IPS-18a (cell line): ENCODE data around the gene KIF25.

Experiments used
- H3K27ac ChIP-seq: one replicate; pipeline ENCODE4 v1.5.1; 2013; ENCODE audit warnings: low read length
- H3K27me3 ChIP-seq: one replicate; pipeline ENCODE4 v1.6.1; 2013; ENCODE audit warnings: mild to moderate bottlenecking, low read length; ENCODE audit not compliant: control insufficient read depth, insufficient read depth
- H3K36me3 ChIP-seq: one replicate; pipeline ENCODE4 v1.6.1; 2013; ENCODE audit warnings: low read depth, low read length; ENCODE audit not compliant: control insufficient read depth
- H3K4me1 ChIP-seq: one replicate; pipeline ENCODE4 v1.6.1; 2013; ENCODE audit warnings: low read depth, low read length; ENCODE audit not compliant: control insufficient read depth
- H3K4me3 ChIP-seq: one replicate; pipeline ENCODE4 v1.5.1; 2013; ENCODE audit warnings: low read length
- H3K9ac ChIP-seq: one replicate; pipeline ENCODE4 v1.6.1; 2013; ENCODE audit warnings: mild to moderate bottlenecking, low read length, moderate library complexity
- H3K9me3 ChIP-seq: one replicate; pipeline ENCODE4 v1.6.1; 2013; ENCODE audit warnings: low read depth, low read length; ENCODE audit not compliant: control insufficient read depth

KIF25 gene

DNA sequence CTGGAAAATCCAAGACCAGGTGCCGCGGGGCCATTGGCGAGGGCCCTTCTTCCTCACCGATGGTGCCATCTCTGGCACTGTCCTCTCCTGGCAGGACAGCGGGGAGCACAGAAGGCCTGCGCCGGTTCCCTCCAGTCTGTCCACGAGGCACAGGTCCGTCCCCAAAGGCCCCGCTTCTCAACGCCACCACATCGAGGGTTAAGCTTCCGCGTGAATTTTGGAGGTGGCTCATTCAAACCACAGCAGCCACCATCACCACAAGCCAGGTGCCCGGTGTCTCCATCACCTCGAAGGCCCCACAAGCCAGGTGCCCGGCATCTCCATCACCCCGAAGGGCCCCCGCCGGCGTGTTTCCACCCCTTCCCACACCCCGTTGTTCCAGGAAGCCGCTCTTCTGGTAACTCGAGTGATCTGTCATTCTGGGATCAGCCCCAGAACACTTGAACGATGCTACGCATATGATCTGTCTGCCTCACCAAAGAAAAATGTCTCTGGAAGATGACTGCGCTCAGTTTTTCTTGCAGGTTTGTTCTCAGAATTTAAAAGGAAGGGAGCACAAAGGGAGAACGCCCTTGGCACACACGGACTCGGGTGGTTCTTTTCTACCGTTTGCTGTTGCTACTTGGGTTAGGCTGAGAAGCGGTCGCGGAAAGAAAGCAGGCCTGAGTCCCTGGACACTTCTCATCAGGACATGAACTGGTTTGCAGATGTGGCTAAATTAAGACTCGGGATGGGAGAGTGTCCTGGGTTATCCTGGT, 9.9 kb upstream of the KIF25 start:
- no peak overlapping the region for H3K27ac ChIP-seq
- H3K4me1 ChIP-seq = no peaks in the 10 kb centered on the region
- no peak overlapping the region for H3K9ac ChIP-seq
- no peak overlapping the region for H3K4me3 ChIP-seq
- H3K9me3 ChIP-seq = no peaks in the 10 kb centered on the region
- H3K36me3 ChIP-seq = no peaks in the 10 kb centered on the region
- no peaks in the 10 kb centered on the region for H3K27me3 ChIP-seq

DNA sequence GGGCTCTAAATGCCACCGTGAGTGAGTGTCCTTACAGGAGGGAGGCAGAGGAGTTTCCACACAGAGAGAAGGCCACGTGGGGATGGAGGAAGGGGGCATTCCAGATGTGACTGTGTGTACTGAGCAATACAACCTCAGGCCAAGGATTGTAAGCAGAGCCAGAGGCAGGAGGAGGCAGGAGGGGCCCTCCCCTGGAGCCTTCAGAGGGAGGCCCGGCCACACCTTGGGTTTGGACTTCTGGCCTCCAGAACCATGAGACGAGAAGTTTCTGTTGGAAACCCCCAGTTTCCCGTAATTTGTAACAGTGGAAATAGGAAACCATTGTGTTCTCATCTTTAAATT, 9.3 kb upstream of the KIF25 start:
- no peak overlapping the region for H3K4me3 ChIP-seq
- H3K27ac ChIP-seq = no peak overlapping the region
- no peaks in the 10 kb centered on the region for H3K9me3 ChIP-seq
- no peaks in the 10 kb centered on the region for H3K27me3 ChIP-seq
- no peaks in the 10 kb centered on the region for H3K36me3 ChIP-seq
- H3K4me1 ChIP-seq = no peaks in the 10 kb centered on the region
- no peak overlapping the region for H3K9ac ChIP-seq

DNA sequence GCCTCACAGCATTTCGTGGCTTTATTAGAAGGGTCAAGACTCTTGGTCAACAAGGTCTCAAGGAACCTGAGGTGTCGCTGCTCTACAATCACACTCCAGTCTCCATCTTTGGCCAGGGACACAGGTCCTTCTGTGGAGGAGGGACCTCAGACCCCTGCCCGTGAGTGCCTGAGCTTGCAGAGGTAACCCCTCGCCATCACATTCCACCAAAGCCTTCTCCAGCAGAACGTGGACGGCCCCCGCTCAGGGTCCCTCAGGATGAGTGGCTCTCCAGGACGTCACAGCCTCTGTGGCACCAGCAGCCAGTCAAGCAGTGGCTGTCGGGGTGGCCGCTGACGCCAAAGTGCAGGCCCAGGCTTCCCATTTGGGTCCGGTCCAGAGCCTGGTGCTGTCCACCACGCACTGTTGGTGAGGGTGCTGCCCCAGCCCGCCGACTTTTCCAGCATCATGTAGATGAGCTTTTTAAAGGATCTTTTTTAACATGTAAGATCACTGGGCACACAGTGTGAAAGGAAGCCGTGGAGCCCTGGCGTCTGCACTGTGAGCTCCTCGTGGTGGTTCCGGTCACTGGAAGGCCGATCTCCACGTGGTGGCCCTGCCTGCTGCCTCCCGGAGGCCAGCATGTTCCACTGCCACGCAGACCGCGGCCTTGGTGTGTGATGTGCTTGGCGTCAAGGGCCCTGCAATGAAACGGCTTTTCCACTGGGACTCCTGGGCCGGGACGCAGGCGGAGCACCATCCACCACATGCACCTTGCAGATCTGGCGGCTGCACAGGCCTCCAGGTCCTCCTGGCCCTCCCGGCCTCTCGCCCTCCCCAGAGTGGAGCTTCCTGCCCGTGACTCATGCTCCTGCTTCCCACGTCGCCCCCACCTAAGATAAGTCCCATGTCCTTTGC, 8.3 kb upstream of the KIF25 start:
- Histone ChIP-seq H3K9me3 (no peaks in the 10 kb centered on the region), H3K27me3 (no peaks in the 10 kb centered on the region), H3K9ac (no peak overlapping the region), H3K4me3 (no peak overlapping the region), H3K36me3 (no peaks in the 10 kb centered on the region), H3K27ac (no peak overlapping the region), H3K4me1 (no peaks in the 10 kb centered on the region)

DNA sequence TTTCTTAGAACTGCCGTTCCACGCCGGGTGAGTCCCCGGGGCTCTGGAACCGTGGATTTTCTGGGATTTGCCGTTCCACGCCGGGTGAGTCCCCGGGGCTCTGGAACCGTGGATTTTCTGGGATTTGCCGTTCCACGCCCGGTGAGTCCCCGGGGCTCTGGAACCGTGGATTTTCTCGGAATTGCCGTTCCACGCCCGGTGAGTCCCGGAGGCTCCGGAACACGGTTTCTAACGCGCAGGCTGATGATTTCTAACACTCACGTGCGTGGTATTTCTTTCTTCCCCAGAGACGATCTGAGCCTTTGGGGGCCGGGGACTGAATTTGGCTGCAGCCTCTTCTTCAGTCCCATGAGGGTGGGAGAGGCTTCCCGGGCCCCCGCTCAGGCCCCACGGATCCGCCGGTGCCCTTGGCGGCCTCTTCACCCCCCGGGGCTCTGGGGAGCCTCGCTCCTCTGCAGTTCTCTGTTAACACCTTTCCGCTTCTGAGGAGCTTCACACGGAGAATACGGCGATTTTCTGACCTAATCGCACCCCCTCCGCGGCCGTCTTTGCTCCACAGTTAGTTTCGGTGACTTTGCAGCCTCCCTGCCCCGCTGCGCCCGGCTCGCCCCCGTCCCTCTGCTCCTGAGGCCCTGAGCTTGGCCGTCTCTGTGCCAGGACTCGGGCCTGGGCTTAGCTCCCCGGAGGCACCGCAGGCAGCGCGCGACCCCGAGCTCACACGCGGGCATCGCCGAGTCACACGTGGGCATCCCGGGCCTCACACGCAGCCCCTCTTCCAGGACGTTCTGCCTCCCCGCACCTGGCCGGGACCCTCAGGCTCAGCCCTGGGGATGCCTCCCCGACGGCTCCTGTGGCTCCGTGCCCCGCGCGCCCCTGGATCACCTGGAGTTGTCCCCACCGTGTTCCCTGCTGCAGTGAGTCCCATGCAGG, 7.2 kb upstream of the KIF25 start:
- no peaks in the 10 kb centered on the region for H3K27me3 ChIP-seq
- no peaks in the 10 kb centered on the region for H3K9me3 ChIP-seq
- no peaks in the 10 kb centered on the region for H3K36me3 ChIP-seq
- no peaks in the 10 kb centered on the region for H3K4me1 ChIP-seq
- H3K27ac ChIP-seq = no peak overlapping the region
- no peak overlapping the region for H3K4me3 ChIP-seq
- H3K9ac ChIP-seq = no peak overlapping the region

DNA sequence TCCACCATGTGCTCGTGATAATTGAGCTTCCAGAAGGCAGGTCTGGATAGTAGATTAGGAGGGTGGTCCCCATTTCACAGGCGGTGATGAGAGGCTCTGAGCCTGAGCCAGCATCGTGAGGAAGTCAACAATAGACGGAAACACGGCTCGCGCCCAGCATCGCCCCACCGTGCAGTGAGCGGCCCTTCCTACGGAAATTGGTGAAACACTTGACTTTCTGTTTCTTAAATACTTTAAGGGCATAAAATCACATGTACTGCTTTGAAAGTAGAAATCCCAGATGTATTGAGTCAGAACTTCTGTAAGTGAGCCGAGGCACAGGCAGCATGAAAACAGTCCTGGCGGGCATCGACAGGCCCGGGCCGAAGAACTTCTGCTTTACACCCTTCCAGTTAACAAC, 4.3 kb upstream of the KIF25 start:
- Histone ChIP-seq H3K9ac (no peak overlapping the region), H3K27me3 (no peaks in the 10 kb centered on the region), H3K36me3 (no peaks in the 10 kb centered on the region), H3K27ac (no peak overlapping the region), H3K9me3 (no peaks in the 10 kb centered on the region), H3K4me1 (peaks cover 3% of the 10 kb centered on the region), H3K4me3 (no peak overlapping the region)

DNA sequence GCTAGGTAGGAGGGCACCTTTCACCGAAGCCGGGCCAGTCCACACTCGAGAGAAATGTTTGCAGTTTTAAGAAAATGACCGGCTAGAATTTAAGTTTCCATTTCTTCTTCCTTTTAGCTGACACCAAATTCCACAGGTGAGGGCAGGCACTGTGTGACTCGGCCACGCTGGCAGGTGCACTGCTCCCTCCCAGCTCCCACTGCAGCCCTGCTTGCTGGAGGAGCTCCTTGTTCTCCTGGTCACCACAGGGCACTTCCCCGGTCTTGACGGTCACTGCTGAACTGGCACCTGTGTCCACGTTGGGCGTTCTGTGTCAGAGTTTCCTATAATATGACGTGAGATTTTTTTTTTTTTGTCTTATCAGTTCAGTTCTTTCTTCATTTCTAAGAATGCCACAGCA, 3.6 kb upstream of the KIF25 start:
- H3K36me3 ChIP-seq = no peaks in the 10 kb centered on the region
- no peak overlapping the region for H3K9ac ChIP-seq
- H3K4me3 ChIP-seq = no peak overlapping the region
- H3K27ac ChIP-seq = no peak overlapping the region
- H3K27me3 ChIP-seq = no peaks in the 10 kb centered on the region
- peaks cover 3% of the 10 kb centered on the region for H3K4me1 ChIP-seq
- H3K9me3 ChIP-seq = no peaks in the 10 kb centered on the region

DNA sequence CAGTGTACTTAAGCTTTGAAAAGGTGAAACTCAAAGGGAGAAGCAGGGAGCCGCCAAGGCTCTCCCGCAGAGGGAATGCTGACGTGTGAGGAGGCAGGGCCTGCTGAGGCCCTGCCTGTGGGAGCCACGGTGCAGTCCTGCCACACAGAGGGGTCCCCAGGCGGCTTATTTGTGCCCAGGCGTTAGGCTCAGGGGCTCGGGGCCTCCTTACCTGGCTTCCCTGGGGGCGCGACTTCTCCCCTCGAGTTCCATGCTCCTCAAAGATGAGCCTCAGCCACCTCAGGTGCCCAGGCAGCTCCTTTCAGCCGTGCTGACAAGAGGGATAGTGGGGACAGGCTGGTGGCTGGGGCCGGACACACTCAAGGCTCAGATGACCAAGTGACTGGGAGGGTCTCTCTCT, 2.2 kb upstream of the KIF25 start:
- Histone ChIP-seq H3K4me3 (no peak overlapping the region), H3K27ac (no peak overlapping the region), H3K36me3 (no peaks in the 10 kb centered on the region), H3K9ac (no peak overlapping the region), H3K4me1 (peaks cover 3% of the 10 kb centered on the region), H3K27me3 (no peaks in the 10 kb centered on the region), H3K9me3 (no peaks in the 10 kb centered on the region)

DNA sequence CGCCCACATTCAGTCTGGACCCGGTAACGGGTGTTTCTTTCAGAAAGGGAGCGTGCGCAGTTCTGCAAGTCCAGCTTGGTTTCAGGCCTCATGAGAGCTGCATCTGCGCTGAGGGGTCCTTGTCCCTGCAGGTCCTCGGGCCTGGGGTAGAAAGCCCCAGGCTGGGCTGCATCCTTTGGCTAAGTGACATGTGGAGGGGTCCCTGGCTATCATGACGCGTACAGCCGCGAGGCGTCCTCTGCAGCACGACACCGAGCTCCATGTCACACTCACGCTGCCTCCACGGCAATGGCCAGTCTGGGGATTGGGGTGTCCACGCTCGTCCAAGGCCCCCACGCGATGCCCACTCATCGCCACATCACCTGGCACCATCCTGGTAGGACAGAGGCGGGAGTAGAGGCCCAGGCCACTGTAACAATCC, 1.7 kb upstream of the KIF25 start:
- no peak overlapping the region for H3K27ac ChIP-seq
- no peak overlapping the region for H3K4me3 ChIP-seq
- no peak overlapping the region for H3K9ac ChIP-seq
- no peaks in the 10 kb centered on the region for H3K27me3 ChIP-seq
- peaks cover 3% of the 10 kb centered on the region for H3K4me1 ChIP-seq
- no peaks in the 10 kb centered on the region for H3K36me3 ChIP-seq
- no peaks in the 10 kb centered on the region for H3K9me3 ChIP-seq

DNA sequence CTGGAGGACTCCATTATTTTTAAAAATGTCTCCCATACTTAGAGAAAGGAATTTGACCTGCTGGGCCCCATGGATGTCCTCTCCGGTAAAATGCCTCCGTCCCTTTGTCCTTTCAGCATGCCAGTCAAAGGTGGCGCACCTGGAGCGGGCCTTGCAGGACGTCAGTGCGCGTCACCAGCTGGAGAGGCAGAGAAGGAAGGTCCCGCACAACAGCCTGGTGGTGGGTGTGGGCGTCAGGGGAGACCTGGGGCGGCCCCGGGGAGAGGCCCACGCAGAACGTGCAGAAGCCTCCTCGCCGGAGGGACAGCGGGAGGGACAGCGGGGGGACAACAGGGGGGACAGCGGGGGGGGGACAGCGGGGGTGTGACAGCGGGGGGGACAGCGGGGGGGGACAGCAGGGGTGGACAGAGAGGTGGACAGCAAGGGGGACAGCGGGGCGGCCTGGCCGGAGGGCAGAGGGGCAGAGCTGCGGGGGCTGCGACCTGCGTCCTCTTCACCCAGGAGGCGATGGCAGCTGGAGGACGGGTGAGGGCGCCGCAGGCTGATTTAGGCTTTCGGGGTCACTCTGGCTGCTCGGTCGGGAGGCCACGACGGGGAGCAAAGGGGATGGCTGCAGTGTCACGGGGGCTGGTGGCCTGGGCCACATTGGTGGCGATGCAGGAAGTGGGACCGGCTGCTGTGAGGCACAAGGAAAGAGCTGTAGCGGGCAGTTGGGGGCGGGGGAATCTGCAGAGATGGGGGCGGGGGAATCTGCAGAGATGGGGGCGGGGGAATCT, 859 bp upstream of the KIF25 start:
- no peaks in the 10 kb centered on the region for H3K9me3 ChIP-seq
- no peak overlapping the region for H3K4me3 ChIP-seq
- no peak overlapping the region for H3K9ac ChIP-seq
- no peaks in the 10 kb centered on the region for H3K27me3 ChIP-seq
- no peaks in the 10 kb centered on the region for H3K36me3 ChIP-seq
- no peak overlapping the region for H3K27ac ChIP-seq
- peaks cover 3% of the 10 kb centered on the region for H3K4me1 ChIP-seq

DNA sequence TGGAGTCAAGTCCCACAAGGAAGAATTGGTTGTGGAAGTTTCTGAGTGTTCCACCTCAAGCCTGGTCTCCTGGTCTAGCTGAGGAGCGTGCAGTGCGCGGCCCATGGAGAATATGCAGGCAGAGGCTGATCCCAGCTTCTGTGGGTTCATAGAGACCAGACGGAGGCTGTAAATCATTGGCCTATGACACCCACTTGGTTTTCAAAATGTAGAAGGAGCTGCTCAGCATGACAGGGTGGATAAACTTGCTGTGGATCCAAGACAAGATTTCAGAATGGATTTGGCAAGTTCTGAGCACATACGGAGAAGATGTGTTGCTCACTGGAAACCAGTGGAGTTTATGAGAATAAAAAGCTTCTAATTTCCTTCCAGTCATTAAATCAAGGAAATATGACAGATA, 744 bp downstream of the KIF25 start:
- Histone ChIP-seq H3K9me3 (no peaks in the 10 kb centered on the region), H3K4me3 (no peak overlapping the region), H3K9ac (no peak overlapping the region), H3K27me3 (no peaks in the 10 kb centered on the region), H3K36me3 (no peaks in the 10 kb centered on the region), H3K27ac (no peak overlapping the region), H3K4me1 (peaks cover 3% of the 10 kb centered on the region)
